COLO668 (cell line): ENCODE results near the gene TAB2.
A peak's percentile ranks its signal among the peaks of the same experiment; 100 is the strongest.

Experiments
- DNase-seq: peaks from one replicate; lab custom pipeline; 2025; ENCODE audit not compliant: unreplicated experiment; lab: John Stamatoyannopoulos, UW

Gene TAB2

GRCh38 chr6:149405823-149406765 is 88.6 kb downstream of the TAB2 start:
- no peak for DNase-seq

- DNase-seq: no peak
Observed at GRCh38 chr6:149409617-149410016, 92.1 kb downstream of the TAB2 start.

DNA sequence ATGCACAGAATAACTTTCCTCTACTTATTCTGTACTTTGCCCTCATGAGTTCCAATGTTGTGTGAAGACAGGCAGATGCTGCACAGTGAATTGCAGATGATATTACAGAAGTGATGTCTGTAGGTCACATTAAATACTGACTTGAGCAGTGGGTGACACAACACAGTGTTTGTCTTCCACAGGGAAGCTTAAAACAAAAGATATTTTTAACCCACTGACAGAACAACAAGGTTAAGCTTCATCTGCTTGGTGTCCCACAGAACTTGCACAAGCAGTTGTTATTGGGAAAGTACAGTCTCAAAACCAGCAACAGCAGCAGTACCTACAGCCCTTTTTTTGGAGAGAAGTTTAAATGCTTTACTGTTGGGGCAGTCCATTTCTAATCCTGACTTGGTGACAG is 93.0 kb downstream of the TAB2 start:
- DNase-seq: no peak

DNA sequence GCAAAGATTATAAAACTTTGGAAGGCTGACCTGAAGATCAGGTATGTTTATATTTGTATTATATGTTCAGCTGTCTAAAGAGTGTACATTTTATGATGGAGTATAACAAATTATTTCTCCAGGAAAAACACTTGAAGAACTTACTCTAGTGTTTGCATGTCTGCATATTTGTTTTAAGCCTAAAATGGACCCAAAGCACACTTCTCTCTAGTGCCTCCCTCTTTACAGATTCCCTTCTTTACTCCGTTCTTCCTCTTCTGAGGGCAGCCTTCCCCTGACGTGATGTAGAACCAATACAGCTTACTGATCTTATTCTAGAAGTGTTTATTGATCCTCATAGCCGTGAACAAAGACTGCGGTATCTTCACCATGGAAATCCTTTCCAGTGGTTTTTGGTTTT is 96.5 kb downstream of the TAB2 start:
- DNase-seq: no peak

DNA sequence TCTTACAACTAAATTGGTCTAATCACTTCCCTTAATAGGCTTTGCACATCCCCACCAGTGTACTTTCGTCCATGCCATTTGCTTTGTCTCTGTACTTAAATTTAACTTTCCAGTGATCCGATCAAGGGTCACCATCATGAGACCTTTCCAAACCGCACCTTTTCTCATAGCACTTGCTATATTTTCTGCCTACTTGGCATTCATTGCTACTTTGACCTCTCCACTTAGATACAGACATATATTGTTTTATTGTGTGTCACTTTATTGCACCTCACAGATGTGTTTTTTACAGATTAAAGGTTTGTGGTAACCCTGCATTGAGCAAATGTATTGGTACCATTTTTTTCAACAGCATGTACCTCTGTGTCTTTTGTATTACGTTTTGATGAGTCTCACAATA is 97.3 kb downstream of the TAB2 start:
- DNase-seq: no peak

DNA sequence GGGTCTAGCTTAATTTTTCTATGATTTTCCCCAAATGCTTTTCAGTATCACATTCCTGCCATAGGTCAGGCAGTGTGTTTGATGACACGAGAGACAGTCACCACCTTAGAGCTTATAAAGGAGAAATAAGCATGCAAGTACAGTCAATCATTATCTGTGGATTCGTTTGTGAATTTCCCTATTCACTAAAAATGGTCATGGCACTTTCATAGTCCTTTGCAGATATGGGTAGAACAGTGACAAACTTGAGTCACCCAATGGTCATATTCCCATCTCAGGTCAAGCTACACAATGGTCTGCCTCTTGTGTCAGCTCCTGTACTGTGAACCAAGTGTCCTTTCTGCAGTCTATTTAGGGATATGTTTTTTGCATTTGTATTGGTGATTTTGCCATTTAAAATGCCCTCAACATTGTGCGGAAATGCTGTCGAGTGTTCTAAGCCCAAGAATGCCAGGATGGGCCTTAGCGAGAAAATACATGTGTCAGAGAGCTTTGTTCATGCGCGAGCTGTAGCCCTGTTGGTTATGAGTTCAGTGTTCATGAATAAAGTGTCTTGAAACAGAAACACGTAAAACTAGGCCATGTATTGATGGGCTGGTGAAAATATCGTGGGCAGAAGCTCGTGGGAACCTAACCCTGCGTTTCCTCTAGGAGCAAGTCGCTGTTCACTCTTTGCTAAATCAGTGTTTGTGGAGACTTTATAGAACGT is 102.3 kb downstream of the TAB2 start:
- no peak for DNase-seq

DNA sequence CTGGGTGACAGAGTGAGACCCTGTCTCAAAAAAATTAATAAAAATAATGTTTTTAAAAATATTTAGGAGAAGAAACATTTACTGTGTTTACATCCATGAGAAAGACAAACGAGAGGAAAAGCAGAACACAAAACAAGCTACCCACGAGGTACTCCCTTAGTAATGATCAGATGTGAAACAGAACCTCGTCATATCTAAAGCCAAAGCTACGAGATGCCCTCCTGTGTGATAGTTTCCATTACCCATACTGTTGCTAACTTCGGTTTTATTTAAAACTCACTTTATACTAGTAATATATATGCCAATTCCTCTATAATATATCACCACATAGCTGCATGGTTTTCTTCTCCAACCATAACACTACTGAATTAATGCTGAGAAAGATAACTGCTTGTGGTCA is 103.6 kb downstream of the TAB2 start:
- DNase-seq: no peak

DNA sequence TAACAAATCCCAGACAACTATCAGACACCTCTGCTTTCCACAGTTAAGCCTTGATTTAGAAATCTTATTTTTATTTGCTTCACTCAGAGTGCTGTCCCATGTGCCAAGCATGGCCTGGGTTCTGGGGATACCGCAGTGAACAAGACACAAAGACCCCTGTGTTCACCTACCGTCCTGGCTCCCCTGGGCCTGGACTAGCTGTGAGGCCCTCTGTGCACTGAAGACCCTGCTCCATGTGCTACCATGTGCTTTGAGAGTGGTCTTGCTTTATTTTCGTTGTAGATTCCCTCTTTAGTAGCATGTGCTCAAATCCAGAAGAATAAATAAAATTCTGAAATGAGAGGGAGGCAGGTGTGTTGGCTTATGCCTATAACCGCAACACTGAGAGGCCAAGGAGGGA is 105.1 kb downstream of the TAB2 start:
- DNase-seq: no peak

GRCh38 chr6:149423964-149424440 is 106.5 kb downstream of the TAB2 start:
- DNase-seq: no peak

DNA sequence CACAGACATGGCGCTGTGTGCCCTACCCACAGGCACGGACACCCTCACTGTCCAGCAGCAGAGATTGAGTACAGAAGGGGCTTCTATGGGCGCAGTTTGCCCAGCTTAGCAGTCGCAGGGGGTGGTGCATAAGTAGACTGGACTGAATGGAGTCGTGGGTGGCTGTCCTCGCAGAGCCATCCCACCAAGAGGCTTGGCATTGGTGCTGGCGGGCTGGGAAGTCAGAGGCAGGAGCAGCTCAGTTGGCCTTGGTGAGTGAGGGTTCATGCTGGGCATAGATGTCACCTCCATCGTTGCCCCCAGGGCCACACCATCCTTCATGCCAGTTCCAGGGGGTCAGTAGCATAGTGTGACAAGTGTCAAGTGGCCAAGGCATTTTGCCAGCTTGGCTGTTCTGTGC is 107.7 kb downstream of the TAB2 start:
- DNase-seq: no peak

- no peak for DNase-seq
Observed at GRCh38 chr6:149425754-149426153, 108.2 kb downstream of the TAB2 start.

- no peak for DNase-seq
Observed at GRCh38 chr6:149428606-149429005, 111.1 kb downstream of the TAB2 start.

DNA sequence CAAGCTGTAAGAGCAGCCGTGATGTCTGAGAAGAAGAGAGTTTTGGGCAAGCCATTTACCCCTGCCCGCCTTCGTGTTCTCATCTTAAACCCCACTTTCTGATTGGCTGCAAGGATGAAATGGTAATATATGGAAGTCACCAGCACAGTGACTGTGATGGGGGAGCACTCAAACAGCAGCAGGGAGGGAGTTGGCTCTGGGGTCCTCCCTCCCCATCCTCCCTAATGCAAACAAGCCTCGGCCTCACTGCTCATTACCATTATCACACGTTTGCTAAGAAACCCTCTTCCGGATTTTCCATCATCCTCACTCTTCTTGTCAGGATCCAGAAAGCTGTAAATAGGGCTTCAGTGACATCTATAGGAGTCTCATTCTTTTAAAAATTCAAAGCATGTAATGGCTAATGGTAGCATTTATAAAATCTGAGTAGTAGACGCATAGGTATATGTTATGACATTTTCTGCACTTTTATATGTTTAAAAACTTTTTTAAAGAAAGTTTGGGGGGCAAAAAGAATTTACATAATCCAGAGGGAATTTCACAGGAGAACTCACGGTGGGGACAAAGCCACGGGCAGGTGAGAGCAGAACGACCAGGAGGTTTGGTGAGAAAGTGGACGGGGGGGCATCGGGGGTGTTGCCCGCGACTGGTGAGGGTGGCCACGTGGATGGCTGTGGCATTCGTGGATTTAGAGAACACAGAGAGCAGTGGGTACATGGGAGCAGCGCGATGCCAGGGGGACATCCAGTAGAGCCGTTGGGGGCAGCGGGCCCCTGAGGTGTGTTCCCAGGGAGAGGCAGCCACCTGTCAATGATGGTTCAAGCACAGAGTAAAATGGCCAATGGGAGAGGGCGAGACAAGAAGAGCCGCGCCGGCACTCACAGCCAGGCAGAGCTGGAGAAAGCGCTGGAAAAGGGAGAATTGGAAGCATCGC is 112.2 kb downstream of the TAB2 start:
- no peak for DNase-seq

- peak; percentile 79 for DNase-seq
Observed at GRCh38 chr6:149431905-149432775, 114.6 kb downstream of the TAB2 start.

DNA sequence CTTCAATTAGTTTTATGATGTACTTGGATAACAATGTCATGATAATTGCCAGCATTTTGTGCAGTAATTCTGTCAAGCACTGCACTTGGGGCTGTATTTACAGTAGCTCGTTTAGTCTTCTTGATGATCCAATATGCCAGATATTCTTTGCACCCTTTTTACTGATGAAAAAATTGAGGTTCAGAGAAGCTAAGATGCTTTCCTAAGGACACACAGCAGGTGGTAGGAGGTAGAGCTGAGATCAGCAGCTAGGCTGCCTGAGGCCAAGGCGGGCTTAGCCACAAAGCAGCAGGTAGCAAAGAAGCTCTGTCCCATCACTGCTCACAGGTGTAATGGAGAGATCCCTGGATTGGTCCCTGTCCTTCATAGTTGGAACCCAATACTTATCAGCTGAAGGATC is 115.9 kb downstream of the TAB2 start:
- DNase-seq: no peak

- DNase-seq: no peak
Observed at GRCh38 chr6:149433881-149434280, 116.4 kb downstream of the TAB2 start.

GRCh38 chr6:149435919-149436586 is 118.5 kb downstream of the TAB2 start:
- no peak for DNase-seq

DNA sequence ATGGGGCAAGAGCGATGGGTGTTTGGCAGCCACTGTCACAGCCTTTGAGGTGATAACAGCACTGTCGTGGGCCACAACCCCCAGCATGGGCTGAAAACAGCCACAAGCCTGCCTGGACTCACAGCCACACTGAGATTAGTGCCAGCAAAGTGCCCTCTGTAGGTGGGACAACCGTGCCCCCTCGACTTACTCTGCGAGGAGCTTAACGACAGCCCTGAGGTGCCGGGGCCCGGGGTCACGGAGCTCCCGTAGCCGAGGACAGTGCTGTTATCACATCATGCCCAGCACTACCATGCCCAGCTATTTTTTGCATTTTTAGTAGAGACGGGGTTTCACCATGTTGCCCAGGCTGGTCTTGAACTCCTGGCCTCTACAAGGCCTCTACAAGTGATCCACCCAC is 119.1 kb downstream of the TAB2 start:
- DNase-seq: no peak

GRCh38 chr6:149437212-149437611 is 119.7 kb downstream of the TAB2 start:
- DNase-seq: no peak

DNA sequence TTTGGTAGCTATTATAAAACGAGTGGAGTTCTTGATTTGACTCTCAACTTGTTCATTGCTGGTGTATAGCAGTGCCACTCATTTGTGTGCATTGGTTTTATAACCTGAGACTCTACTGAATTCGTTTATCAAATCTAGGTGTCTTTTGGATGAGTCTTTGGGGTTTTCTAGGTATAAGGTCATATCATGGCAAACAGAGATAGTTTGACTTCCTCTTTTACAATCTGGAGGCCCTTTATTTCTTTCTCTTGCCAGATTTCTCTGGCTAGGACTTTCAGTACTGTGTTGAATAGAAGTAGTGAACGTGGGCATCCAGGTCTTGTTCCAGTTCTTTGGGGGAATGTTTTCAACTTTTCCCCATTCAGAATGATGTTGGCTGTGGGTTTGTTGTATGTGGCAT is 121.3 kb downstream of the TAB2 start:
- no peak for DNase-seq
